Kidney (tissue), 14 donors: ENCODE results near the gene FNDC11. TPM values are rescaled to one million over a fixed set of nuclear protein-coding genes. Genes with fewer than 3 reads are reported as not detected.

ENCODE experiments used
- DNase-seq, 5 donors: peaks; one replicate each; pipeline ENCODE4 v3.0.0-alpha.2; 2013 to 2020
- FAIRE-seq: peaks from 2 replicates; lab custom pipeline; 2012; peaks lifted over from hg19 to GRCh38; lab: Jason Lieb, UNC
- H3K27ac ChIP-seq, 2 donors: one replicate each; pipeline ENCODE4 v1.7.0; 2013; ENCODE audit warnings: low read depth in 2 of 2, low read length in 2 of 2, inconsistent platforms in 1 of 2
- H3K27me3 ChIP-seq: one replicate; pipeline ENCODE4 v1.7.1; 2013; ENCODE audit warnings: low read length, inconsistent platforms; ENCODE audit not compliant: control insufficient read depth, insufficient read depth
- H3K36me3 ChIP-seq, 3 donors: one replicate each; pipeline versions ENCODE4 v1.7.0 to v1.7.1; 2013; ENCODE audit warnings: low read length in 3 of 3, control low read depth in 1 of 3, inconsistent platforms in 1 of 3; ENCODE audit not compliant: insufficient read depth in 3 of 3, control insufficient read depth in 2 of 3
- H3K4me1 ChIP-seq, 3 donors: one replicate each; pipeline versions ENCODE4 v1.7.0 to v1.7.1; 2013; ENCODE audit warnings: low read length in 3 of 3, inconsistent platforms in 1 of 3, low read depth in 1 of 3; ENCODE audit not compliant: control insufficient read depth in 2 of 3, insufficient read depth in 2 of 3
- H3K4me3 ChIP-seq, 3 donors: one replicate each; pipeline versions ENCODE4 v1.7.0 to v1.8.1; 2013; ENCODE audit warnings: low read length in 3 of 3, control low read depth in 1 of 3, inconsistent platforms in 1 of 3
- H3K9ac ChIP-seq, 3 donors: one replicate each; pipeline versions ENCODE4 v1.7.0 to v1.7.1; 2013; ENCODE audit warnings: low read length in 3 of 3, control low read depth in 1 of 3, inconsistent platforms in 1 of 3
- H3K9me3 ChIP-seq, 3 donors: one replicate each; pipeline versions ENCODE4 v1.7.0 to v1.7.1; 2013; ENCODE audit warnings: low read length in 3 of 3, control low read depth in 1 of 3, inconsistent platforms in 1 of 3; ENCODE audit not compliant: control insufficient read depth in 2 of 3, insufficient read depth in 1 of 3
- CTCF ChIP-seq: IDR thresholded peaks from 3 replicates; pipeline ENCODE4 v1.5.1; 2012; ENCODE audit warnings: mild to moderate bottlenecking, moderate library complexity, borderline replicate concordance; ENCODE audit not compliant: insufficient read depth; ENCODE audit errors: extremely low read depth
- intact Hi-C: fragments of 100-400 bp; cut with DNase I; formaldehyde crosslinking; loops from one replicate; pipeline ENCODE4 v1.11.1; 2022
- polyA plus RNA-seq: library from polyadenylated mRNA; stranded (reverse); fragments of 350-450 nt; fragmentation: Illumina TruSeq; extraction: RNeasy Lipid Tissue Mini Kit (QIAGEN cat#74804); gene quantifications from one replicate; pipeline ENCODE4 v1.2.3, GENCODE V29; 2014; ENCODE audit warnings: low read depth, low replicate concordance; ENCODE audit not compliant: insufficient read depth
- total RNA-seq: library from RNA; stranded (reverse); fragmentation: NEBNext Ultra II Directional; extraction: Animal tissue kit (Norgen Biotek cat#: 25700); gene quantifications from one replicate; pipeline ENCODE4 v1.2.1, GENCODE V29; 2021
- donor health status: control.
- donor health status: control.
- donor health status: control.
- donor health status: control.
- donor health status: control.
- donor health status: DM: yes; HTN: yes; CAD: no.
- donor health status: Normal renal cell carcinoma (clear cell type).

FNDC11 gene
- total and polyA plus RNA-seq, 2 donors from 2014 or later, result 0.47 to 1.6 TPM

- TF ChIP-seq CTCF, result no peak
- Histone ChIP-seq H3K4me3 (no peak overlapping the region), H3K9ac (no peak overlapping the region), H3K27me3 (no peaks in the 10 kb centered on the region), H3K27ac (no peak overlapping the region), H3K9me3 (no peaks in the 10 kb centered on the region), H3K36me3 (peaks cover 0 to 22% (median 10%) of the 10 kb centered on the region in 3 donors), H3K4me1 (no peaks in the 10 kb centered on the region)
- FAIRE-seq, result no peak
- intact Hi-C loops, result no loop called here
- DNase-seq, result peak in 1 of 5 donors; percentile 72
These were observed 34.7 kb downstream of the FNDC11 start for GRCh38 chr20:63588641-63589041.

- Histone ChIP-seq H3K9ac (no peak overlapping the region), H3K36me3 (peaks cover 0 to 26% (median 10%) of the 10 kb centered on the region in 3 donors), H3K27me3 (no peaks in the 10 kb centered on the region), H3K4me1 (no peaks in the 10 kb centered on the region), H3K4me3 (no peak overlapping the region), H3K9me3 (no peaks in the 10 kb centered on the region), H3K27ac (no peak overlapping the region)
- DNase-seq (peak in 1 of 5 donors; percentile 53), FAIRE-seq (no peak)
- TF ChIP-seq CTCF, result no peak
- intact Hi-C loops, result no loop called here
These were observed 35.6 kb downstream of the FNDC11 start for GRCh38 chr20:63589261-63590217.

- Histone ChIP-seq H3K4me3 (no peak overlapping the region), H3K27me3 (no peaks in the 10 kb centered on the region), H3K27ac (no peak overlapping the region), H3K9ac (no peak overlapping the region), H3K36me3 (peaks cover 0 to 26% (median 10%) of the 10 kb centered on the region in 3 donors), H3K4me1 (no peaks in the 10 kb centered on the region), H3K9me3 (no peaks in the 10 kb centered on the region)
- TF ChIP-seq CTCF, result no peak
- DNase-seq (peak in 1 of 5 donors; percentile 76), FAIRE-seq (no peak)
- intact Hi-C loops, result no loop called here
These were observed 36.5 kb downstream of the FNDC11 start for GRCh38 chr20:63590218-63591146.
